Measurements from ENCODE around the gene SEPHS1.
"Not testable (repeated sequence)": the region's sequence is repeated elsewhere in the genome, so short reads cannot be mapped to it uniquely, and the experiment has no call there.

DNA sequence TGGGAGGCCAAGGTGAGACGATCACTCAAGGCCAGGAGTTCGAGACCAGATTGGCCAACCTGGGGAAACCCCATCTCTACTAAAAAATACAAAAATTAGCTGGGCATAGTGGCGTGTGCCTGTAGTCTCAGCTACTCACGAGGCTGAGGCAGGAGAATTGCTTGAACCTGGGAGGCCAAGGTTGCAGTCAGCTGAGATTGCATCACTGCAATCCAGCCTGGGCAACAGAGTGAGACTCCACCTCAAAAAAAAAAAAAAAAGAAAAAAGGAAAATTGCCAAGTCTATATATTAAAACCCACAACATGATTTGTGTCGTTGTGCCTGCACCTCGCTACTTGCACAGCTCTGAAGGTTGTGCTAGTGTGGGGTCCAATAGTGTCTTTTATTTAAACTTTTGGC is 65.7 kb downstream of the SEPHS1 start:
- not testable (repeated sequence) for TF ChIP-seq CBX8 (IDR thresholded peaks at IDR 0.05; ENCODE audit: borderline replicate concordance, low read depth, low read length); CTCF (IDR thresholded peaks at IDR 0.05; ENCODE audit: control extremely low read depth in 1 of 3, insufficient read depth in 1 of 3, low read depth in 1 of 3, low read length in 3 of 3); RFX5 (IDR thresholded peaks at IDR 0.05; ENCODE audit: borderline replicate concordance, low read depth, low read length); USF2 (IDR thresholded peaks at IDR 0.05; ENCODE audit: low read length); SRF (IDR thresholded peaks at IDR 0.05; ENCODE audit: low read depth, low read length); KDM1A (IDR thresholded peaks at IDR 0.05; ENCODE audit: borderline replicate concordance, low read length); EZH2 (IDR thresholded peaks at IDR 0.05; ENCODE audit: low read depth, low read length, severe bottlenecking)

Measured in H1 (cell line).